ENCODE results near the gene PFDN1.

GRCh38 chr5:140207250-140207964 is 95.5 kb downstream of the PFDN1 start:
- TF ChIP-seq TCF4 (CRISPR knock-in tag; IDR thresholded peaks at IDR 0.05; ENCODE audit: borderline replicate concordance) (no peak), CREB5 (CRISPR knock-in tag; IDR thresholded peaks at IDR 0.05; ENCODE audit: low read depth) (no peak), ZFP30 (CRISPR knock-in tag; IDR thresholded peaks at IDR 0.05) (no peak), TOX (CRISPR knock-in tag; IDR thresholded peaks at IDR 0.05; ENCODE audit: borderline replicate concordance) (no peak)

Data from SK-N-SH treated with all-trans-retinoic acid at 6 μM for 48 hours (cell line).